ENCODE measurements around the gene TOP2A.
A peak's percentile ranks its signal among the peaks of the same experiment; 100 is the strongest.

TOP2A gene

DNA sequence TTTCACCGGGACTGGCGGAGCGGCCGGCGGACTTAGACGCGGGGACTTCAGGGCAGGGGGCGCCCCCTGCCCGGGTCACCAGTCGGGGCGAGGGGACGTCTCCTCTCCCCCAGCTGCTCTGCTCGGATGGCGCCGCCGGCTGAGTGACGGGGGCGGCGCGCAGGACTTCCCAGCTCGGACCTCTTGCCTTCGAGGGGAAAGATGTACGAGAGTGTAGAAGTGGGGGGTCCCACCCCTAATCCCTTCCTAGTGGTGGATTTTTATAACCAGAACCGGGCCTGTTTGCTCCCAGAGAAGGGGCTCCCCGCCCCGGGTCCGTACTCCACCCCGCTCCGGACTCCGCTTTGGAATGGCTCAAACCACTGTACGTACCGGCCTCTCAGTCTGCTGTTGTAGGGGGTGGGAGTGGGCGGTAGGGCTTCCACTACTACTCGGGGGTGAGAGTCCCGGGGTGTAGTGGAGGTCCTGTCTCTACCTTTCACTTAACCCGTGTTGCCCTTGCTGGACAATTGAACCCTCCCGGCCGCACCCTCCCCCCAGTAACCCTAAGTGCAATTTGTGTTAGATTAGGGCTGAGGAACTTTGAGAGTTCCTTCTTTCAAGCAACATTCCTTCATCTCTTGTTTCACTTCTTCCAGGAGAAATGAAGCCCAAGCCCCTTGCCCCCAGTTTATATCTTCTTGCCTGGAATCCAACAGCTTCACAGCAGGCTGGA is 75.0 kb downstream of the TOP2A start:
- in situ Hi-C loops (cut with HindIII; ENCODE audit: low pct_ligation_motif_present, low pct_unique_long_range_greater_than_20kb, low sequenced_read_pairs) = no loop called here
- DNase-seq = no peak

DNA sequence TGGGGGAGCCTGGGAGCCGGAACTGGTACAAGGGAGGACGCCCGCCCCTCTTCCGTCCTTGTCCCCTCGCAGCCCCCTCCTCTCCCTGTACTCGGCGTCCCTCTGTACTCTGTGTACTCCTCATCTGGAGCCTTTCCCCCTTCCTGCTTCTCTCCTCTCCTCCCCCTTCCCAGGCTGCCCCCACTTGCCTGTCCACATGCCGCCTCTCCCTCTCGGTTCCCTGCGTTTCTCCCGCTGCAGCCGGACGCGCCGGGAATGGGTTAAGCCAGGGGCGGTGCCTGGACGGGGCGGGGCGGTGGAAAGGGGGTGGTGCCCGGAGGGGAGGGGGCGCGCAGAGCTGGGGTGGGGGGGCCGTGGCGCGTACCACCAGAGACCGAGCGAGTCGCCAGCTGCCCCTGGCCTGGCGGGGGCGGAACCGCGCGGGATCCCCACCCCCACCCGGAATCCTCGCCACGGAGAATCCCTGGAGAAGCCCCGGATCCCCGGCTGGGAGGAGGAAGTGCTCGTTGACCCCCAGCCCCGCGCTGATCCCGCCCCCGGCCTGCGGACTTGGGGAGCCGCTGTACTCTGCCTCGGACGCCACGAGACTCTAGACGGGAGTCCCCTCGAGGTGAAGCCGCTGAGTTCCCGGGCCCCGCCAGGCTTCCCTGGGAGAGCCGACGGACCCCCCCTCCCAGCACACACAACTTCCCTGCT is 75.7 kb downstream of the TOP2A start:
- in situ Hi-C loops (cut with HindIII; ENCODE audit: low pct_ligation_motif_present, low pct_unique_long_range_greater_than_20kb, low sequenced_read_pairs) = no loop called here
- peak; percentile 80 for DNase-seq

DNA sequence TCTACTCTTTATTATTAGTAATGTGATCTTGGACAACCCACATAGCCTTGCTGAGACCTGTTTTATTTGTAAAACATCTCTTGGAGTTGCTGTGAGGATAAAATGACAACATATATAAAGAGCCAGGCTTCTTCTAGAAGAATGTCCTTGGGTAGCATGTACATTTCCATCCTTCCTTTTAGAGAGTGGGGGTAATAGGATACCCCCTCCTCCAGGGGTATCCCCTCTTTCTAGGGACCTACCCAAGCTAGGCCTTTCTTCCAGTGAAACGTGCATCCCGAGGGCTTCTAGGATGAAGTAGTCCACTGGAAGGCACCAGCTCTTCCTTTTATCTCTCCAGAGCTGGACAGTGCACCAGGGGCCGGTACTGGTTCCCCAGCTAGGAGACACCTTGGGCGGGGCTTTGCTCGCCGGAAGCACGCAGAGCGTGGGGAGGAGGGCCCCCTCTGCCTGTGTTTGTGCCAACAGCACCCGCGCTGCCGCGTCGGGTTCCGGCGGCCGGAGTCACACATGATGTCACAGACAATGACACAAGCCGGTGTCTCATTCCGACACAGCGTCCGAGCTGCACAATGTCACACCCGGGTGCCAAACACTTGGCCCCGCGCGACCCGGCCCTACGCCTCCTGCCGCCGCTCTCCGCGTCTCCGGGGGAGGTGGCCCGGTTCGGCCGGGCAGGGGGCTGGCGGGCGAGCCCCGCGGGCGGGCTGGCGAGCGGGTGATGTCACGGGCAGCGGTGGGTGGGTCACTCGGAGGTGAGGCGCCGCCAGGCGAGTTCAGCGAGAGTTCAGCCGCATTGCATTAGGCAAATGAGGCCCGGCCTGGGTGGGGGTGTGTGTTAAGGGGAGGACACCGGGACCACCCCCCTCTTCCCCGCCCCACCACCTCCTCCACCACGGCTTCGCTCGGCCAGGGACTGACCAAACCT is 76.6 kb downstream of the TOP2A start:
- peak; percentile 83 for DNase-seq
- in situ Hi-C loops (cut with HindIII; ENCODE audit: low pct_ligation_motif_present, low pct_unique_long_range_greater_than_20kb, low sequenced_read_pairs) = no loop called here

DNA sequence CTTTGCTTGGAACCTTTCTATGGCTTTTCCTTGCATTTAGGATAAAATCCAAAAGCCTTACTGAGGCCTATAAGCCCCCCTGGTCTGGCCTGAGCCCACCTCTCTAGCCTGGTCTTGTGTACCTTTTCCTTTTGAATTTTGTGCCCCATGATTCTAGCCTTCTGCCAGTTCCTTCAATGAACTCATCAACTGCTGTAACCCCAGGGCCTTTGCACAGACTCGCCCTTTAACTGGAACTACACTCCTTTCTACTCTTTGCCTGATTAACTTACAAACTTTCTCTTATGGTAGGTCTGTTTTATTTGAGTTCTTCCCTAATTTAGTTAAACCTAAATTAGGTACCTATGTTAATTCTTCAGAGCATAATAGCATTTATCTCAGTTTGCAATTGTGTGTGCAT is 77.4 kb downstream of the TOP2A start:
- in situ Hi-C loops (cut with HindIII; ENCODE audit: low pct_ligation_motif_present, low pct_unique_long_range_greater_than_20kb, low sequenced_read_pairs) = no loop called here
- DNase-seq = no peak

DNA sequence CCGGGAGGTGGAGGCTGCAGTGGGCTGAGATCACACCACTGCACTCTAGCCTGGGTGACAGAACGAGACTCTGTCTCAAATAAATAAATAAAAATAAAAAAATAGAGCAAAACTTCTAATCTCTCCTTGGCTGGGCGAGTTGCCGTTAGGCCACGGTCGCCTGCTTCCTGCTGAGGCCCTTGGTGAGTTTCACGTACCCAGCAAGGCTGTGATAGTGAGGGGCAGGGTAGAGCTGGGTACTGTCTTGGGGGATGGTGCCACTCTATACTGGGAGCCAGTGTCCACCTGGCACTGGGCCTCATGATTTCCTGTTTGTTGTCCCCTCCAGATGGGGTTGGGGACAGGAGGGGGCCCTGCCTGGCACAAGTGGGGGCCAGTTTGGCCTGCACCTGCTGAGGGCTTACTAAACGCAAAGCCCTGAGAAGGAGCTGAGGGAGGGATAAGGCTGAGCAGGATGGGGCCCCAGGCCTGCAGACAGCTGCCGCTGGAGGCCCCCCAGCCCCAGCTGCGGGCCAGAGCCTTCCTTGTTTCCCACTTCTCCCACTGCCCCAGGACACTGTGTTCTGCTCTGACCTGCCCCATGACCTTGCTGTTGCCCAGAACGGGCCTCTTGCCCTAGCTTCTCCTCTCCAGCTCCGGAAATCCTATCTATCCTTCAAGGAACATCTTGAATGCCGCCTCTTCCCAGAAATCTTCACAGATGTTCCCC is 78.6 kb downstream of the TOP2A start:
- DNase-seq = no peak
- in situ Hi-C loops (cut with HindIII; ENCODE audit: low pct_ligation_motif_present, low pct_unique_long_range_greater_than_20kb, low sequenced_read_pairs) = no loop called here
